DND-41 (cell line): ENCODE data around the gene TBCK.

Source experiments
- ATAC-seq: fragments of 200-7000 bp; cut with Tn5 transposase; 3 replicates; pipeline ENCODE4 v1.9.1; 2021; ENCODE audit warnings: low read depth; ENCODE audit not compliant: insufficient read depth
- DNase-seq: peaks from one replicate; pipeline ENCODE4 v3.0.0-alpha.2; 2020
- H2AFZ ChIP-seq: 2 replicates; pipeline ENCODE4 v1.6.0; 2012; ENCODE audit warnings: low read depth, low read length
- H3K27ac ChIP-seq: 2 replicates; pipeline ENCODE4 v1.5.1; 2012; ENCODE audit warnings: low read length, inconsistent platforms
- H3K27me3 ChIP-seq: fragments of 200-600 bp; sonication (generic); 2 replicates; pipeline ENCODE4 v1.6.0; 2012; ENCODE audit warnings: low read length, mild to moderate bottlenecking, inconsistent platforms; ENCODE audit not compliant: insufficient read depth, poor library complexity
- H3K36me3 ChIP-seq: 2 replicates; pipeline ENCODE4 v1.5.1; 2012; ENCODE audit warnings: low read length, inconsistent platforms; ENCODE audit not compliant: insufficient read depth
- H3K4me1 ChIP-seq: 2 replicates; pipeline ENCODE4 v1.5.1; 2012; ENCODE audit warnings: mild to moderate bottlenecking, low read length; ENCODE audit not compliant: insufficient read depth
- H3K4me2 ChIP-seq: 2 replicates; pipeline ENCODE4 v1.6.0; 2012; ENCODE audit warnings: mild to moderate bottlenecking, moderate library complexity, low read length, inconsistent platforms; ENCODE audit not compliant: insufficient read depth
- H3K4me3 ChIP-seq, 2 experiments: fragments of 200-600 bp in 1 of 2; shearing (Covaris generic) in 1 of 2; 2 replicates each; pipeline ENCODE4 v1.5.1; 2012 to 2016; ENCODE audit warnings: inconsistent platforms in 2 of 2, low read length in 2 of 2, mild to moderate bottlenecking in 2 of 2, low read depth in 1 of 2, moderate library complexity in 1 of 2
- H3K79me2 ChIP-seq: 2 replicates; pipeline ENCODE4 v1.6.0; 2012; ENCODE audit warnings: low read length, inconsistent platforms; ENCODE audit not compliant: insufficient read depth
- H3K9ac ChIP-seq: 2 replicates; pipeline ENCODE4 v1.6.0; 2012; ENCODE audit warnings: low read depth, mild to moderate bottlenecking, inconsistent platforms, low read length, moderate library complexity
- H3K9me3 ChIP-seq: 2 replicates; pipeline ENCODE4 v1.5.1; 2012; ENCODE audit warnings: low read length, moderate library complexity, mild to moderate bottlenecking, inconsistent platforms; ENCODE audit not compliant: insufficient read depth, severe bottlenecking
- H4K20me1 ChIP-seq: 2 replicates; pipeline ENCODE4 v1.6.0; 2012; ENCODE audit warnings: low read length; ENCODE audit not compliant: insufficient read depth
- CTCF ChIP-seq: IDR thresholded peaks from 2 replicates; pipeline ENCODE4 v1.5.1; 2012; ENCODE audit warnings: borderline replicate concordance, low read length, moderate library complexity, mild to moderate bottlenecking; ENCODE audit not compliant: poor library complexity, severe bottlenecking; ENCODE audit errors: extremely low read depth
- EZH2 ChIP-seq: IDR thresholded peaks from 3 replicates; pipeline ENCODE4 v1.6.1; 2012; ENCODE audit warnings: borderline replicate concordance, low read depth, mild to moderate bottlenecking, moderate library complexity, low read length, inconsistent platforms; ENCODE audit not compliant: severe bottlenecking

Gene TBCK

GRCh38 chr4:106245176-106245575 is 70.8 kb downstream of the TBCK start:
- Histone ChIP-seq H3K27me3 (no peaks in the 10 kb centered on the region), H2AFZ (no peak overlapping the region), H3K4me3 (no peak overlapping the region), H3K36me3 (no peaks in the 10 kb centered on the region; the same call in 1 of the 2 replicates), H4K20me1 (no peaks in the 10 kb centered on the region), H3K9ac (no peak overlapping the region), H3K9me3 (no peaks in the 10 kb centered on the region), H3K4me1 (no peaks in the 10 kb centered on the region), H3K4me2 (no peak overlapping the region), H3K79me2 (no peaks in the 10 kb centered on the region), H3K27ac (no peak overlapping the region)
- no peak for TF ChIP-seq EZH2
- no peak for TF ChIP-seq CTCF
- no peak for DNase-seq
- ATAC-seq = no peak

- Histone ChIP-seq H3K4me2 (no peak overlapping the region), H3K4me1 (no peaks in the 10 kb centered on the region), H4K20me1 (no peaks in the 10 kb centered on the region), H3K79me2 (no peaks in the 10 kb centered on the region), H3K9ac (no peak overlapping the region), H3K27me3 (no peaks in the 10 kb centered on the region), H3K4me3 (no peak overlapping the region), H3K9me3 (no peaks in the 10 kb centered on the region), H2AFZ (no peak overlapping the region), H3K36me3 (no peaks in the 10 kb centered on the region), H3K27ac (no peak overlapping the region)
- DNase-seq (no peak), ATAC-seq (no peak)
- TF ChIP-seq CTCF = no peak
- no peak for TF ChIP-seq EZH2
Observed at GRCh38 chr4:106240699-106241098, 75.3 kb downstream of the TBCK start.

GRCh38 chr4:106238820-106239420 is 77.1 kb downstream of the TBCK start:
- Histone ChIP-seq H3K27ac (no peak overlapping the region), H3K9me3 (no peaks in the 10 kb centered on the region), H3K9ac (no peak overlapping the region), H3K4me3 (no peak overlapping the region), H2AFZ (no peak overlapping the region), H3K36me3 (peaks cover under 1% of the 10 kb centered on the region; the same call in 1 of the 2 replicates), H3K27me3 (no peaks in the 10 kb centered on the region), H3K4me1 (no peaks in the 10 kb centered on the region), H3K4me2 (no peak overlapping the region), H3K79me2 (no peaks in the 10 kb centered on the region), H4K20me1 (no peaks in the 10 kb centered on the region)
- DNase-seq (peak; percentile 12), ATAC-seq (peak; percentile 77)
- TF ChIP-seq EZH2 (no peak), CTCF (peak; percentile 57)
